G401.6 (cell line): ENCODE results near the gene CMC2.

Experiments
- FAIRE-seq: peaks from 2 replicates; lab custom pipeline; 2012; peaks lifted over from hg19 to GRCh38; lab: Jason Lieb, UNC

CMC2 gene

GRCh38 chr16:80924372-80924978, 82.2 kb downstream of the CMC2 start:
- no peak for FAIRE-seq

DNA sequence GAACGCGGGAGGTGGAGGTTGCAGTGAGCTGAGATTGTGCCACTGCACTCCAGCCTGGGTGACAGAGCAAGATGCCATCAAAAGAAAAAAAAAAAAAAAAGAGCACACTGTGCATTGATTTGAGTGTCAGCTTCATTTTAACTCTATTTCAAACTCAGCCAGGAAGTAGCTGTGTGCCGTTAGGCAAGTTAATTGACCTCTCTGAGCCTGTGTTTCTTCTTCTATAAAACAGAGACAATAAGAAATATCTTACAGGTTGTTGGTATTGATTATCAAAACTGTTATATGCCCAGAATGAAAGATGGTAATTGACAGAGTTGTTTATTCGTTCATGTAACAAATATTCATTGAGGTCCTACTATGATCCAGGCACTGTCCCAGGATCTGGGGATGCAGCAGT, 83.3 kb downstream of the CMC2 start:
- FAIRE-seq, result no peak
